Measurements from ENCODE around the gene RARG. TPM values are rescaled to one million over a fixed set of nuclear protein-coding genes. Genes with fewer than 3 reads are reported as not detected.

RARG gene
- total and polyA plus RNA-seq, 2 donors (not counting 3 experiments of a cell fraction or from before 2014, with no cell fraction given): 9.9 to 19.5 TPM

- no peaks in the 10 kb centered on the region for H3K27me3 ChIP-seq (ENCODE audit: control insufficient read depth in 2 of 2, insufficient read depth in 2 of 2, low read length in 2 of 2)
- no peak overlapping the region for H3K27ac ChIP-seq (ENCODE audit: insufficient read depth, low read depth, low read length)
- H3K4me3 ChIP-seq (replicated peaks in 1 of 3; ENCODE audit: insufficient read depth in 1 of 3, low read depth in 1 of 3, low read length in 3 of 3): no peak overlapping the region
- no peaks in the 10 kb centered on the region for H3K9me1 ChIP-seq (replicated peaks; ENCODE audit: control insufficient read depth, extremely low read depth, insufficient read depth, low read length)
- dilution Hi-C loops (cut with MboI; ENCODE audit: extremely low pct_ligation_motif_present, low sequenced_read_pairs): no loop called here
- H3K4me2 ChIP-seq (ENCODE audit: insufficient read depth, low read length): no peak overlapping the region
- peaks cover 0 to 7% of the 10 kb centered on the region in 2 experiments for H3K36me3 ChIP-seq (ENCODE audit: control insufficient read depth in 2 of 2, extremely low read depth in 1 of 2, insufficient read depth in 2 of 2, low read length in 2 of 2)
- no TSS peak for BruUV-seq (replicated peaks)
- ChIA-PET POLR2A (no interaction called here), CTCF (no interaction called here)
- no peak for FAIRE-seq
- no peak overlapping the region for H2AFZ ChIP-seq (ENCODE audit: low read depth, low read length)
- no peak for DNase-seq (ENCODE audit: low read depth, low spot score)
- TF ChIP-seq CTCF (IDR thresholded peaks at IDR 0.05; ENCODE audit: extremely low read depth in 1 of 2, insufficient read depth in 1 of 2, low read depth in 1 of 2, low read length in 2 of 2): no peak
- TF ChIP-seq FOS (IDR thresholded peaks at IDR 0.05; ENCODE audit: borderline replicate concordance, insufficient read depth, low read length): no peak
- TF ChIP-seq POLR2AphosphoS5 (IDR thresholded peaks at IDR 0.05; ENCODE audit: insufficient read depth, low read depth, low read length): no peak
- no peak for TF ChIP-seq JUN (IDR thresholded peaks at IDR 0.05; ENCODE audit: borderline replicate concordance, insufficient read depth, insufficient read length, low read depth)
- no peaks in the 10 kb centered on the region for H3K9me3 ChIP-seq (replicated peaks; ENCODE audit: control insufficient read depth, insufficient read depth, low read length)
- H4K20me1 ChIP-seq (replicated peaks; ENCODE audit: control insufficient read depth, extremely low read depth, insufficient read depth, low read length): no peaks in the 10 kb centered on the region
- H3K4me1 ChIP-seq (ENCODE audit: control insufficient read depth, extremely low read depth, insufficient read depth, low read length): no peaks in the 10 kb centered on the region
- no peaks in the 10 kb centered on the region for H3K79me2 ChIP-seq (ENCODE audit: control insufficient read depth, insufficient read depth, low read length)
- H3K9ac ChIP-seq (replicated peaks; ENCODE audit: extremely low read depth, insufficient read depth, low read length): no peak overlapping the region
- intact Hi-C loops (cut with micrococcal nuclease): no loop called here
Measured at GRCh38 chr12:53170215-53170614, 61.8 kb downstream of the RARG start.

GRCh38 chr12:53169644-53170043, 62.4 kb downstream of the RARG start:
- H3K4me2 ChIP-seq (ENCODE audit: insufficient read depth, low read length): no peak overlapping the region
- no peak for TF ChIP-seq MAX (IDR thresholded peaks at IDR 0.05; ENCODE audit: insufficient read depth, insufficient read length)
- no peak for TF ChIP-seq MYC (IDR thresholded peaks at IDR 0.05; ENCODE audit: low read depth, low read length)
- TF ChIP-seq CTCF (IDR thresholded peaks at IDR 0.05; ENCODE audit: extremely low read depth in 1 of 2, insufficient read depth in 1 of 2, low read depth in 1 of 2, low read length in 2 of 2): no peak
- TF ChIP-seq EZH2 (IDR thresholded peaks at IDR 0.05; ENCODE audit: borderline replicate concordance, low read depth, low read length, severe bottlenecking): no peak
- no peak for TF ChIP-seq POLR2AphosphoS5 (IDR thresholded peaks at IDR 0.05; ENCODE audit: insufficient read depth, low read depth, low read length)
- TF ChIP-seq FOS (IDR thresholded peaks at IDR 0.05; ENCODE audit: borderline replicate concordance, insufficient read depth, low read length): no peak
- TF ChIP-seq GATA2 (IDR thresholded peaks at IDR 0.05; ENCODE audit: insufficient read depth, insufficient read length, low read depth, low read length): no peak
- TF ChIP-seq POLR2A (IDR thresholded peaks at IDR 0.05; ENCODE audit: low read depth, low read length): no peak
- TF ChIP-seq JUN (IDR thresholded peaks at IDR 0.05; ENCODE audit: borderline replicate concordance, insufficient read depth, insufficient read length, low read depth): no peak
- ChIA-PET POLR2A (no interaction called here), CTCF (no interaction called here)
- H3K79me2 ChIP-seq (ENCODE audit: control insufficient read depth, insufficient read depth, low read length): no peaks in the 10 kb centered on the region
- FAIRE-seq (no peak), DNase-seq (ENCODE audit: low read depth, low spot score) (no peak)
- intact Hi-C loops (cut with micrococcal nuclease) (no loop called here), dilution Hi-C loops (cut with MboI; ENCODE audit: extremely low pct_ligation_motif_present, low sequenced_read_pairs) (no loop called here)
- H3K9me1 ChIP-seq (replicated peaks; ENCODE audit: control insufficient read depth, extremely low read depth, insufficient read depth, low read length): no peaks in the 10 kb centered on the region
- no peak overlapping the region for H3K4me3 ChIP-seq (replicated peaks in 1 of 3; ENCODE audit: insufficient read depth in 1 of 3, low read depth in 1 of 3, low read length in 3 of 3)
- no peak overlapping the region for H3K9ac ChIP-seq (replicated peaks; ENCODE audit: extremely low read depth, insufficient read depth, low read length)
- peaks cover 0 to 7% of the 10 kb centered on the region in 2 experiments for H3K36me3 ChIP-seq (ENCODE audit: control insufficient read depth in 2 of 2, extremely low read depth in 1 of 2, insufficient read depth in 2 of 2, low read length in 2 of 2)
- BruUV-seq (replicated peaks): no TSS peak
- no peaks in the 10 kb centered on the region for H3K9me3 ChIP-seq (replicated peaks; ENCODE audit: control insufficient read depth, insufficient read depth, low read length)
- H4K20me1 ChIP-seq (replicated peaks; ENCODE audit: control insufficient read depth, extremely low read depth, insufficient read depth, low read length): no peaks in the 10 kb centered on the region
- no peaks in the 10 kb centered on the region for H3K4me1 ChIP-seq (ENCODE audit: control insufficient read depth, extremely low read depth, insufficient read depth, low read length)
- no peak overlapping the region for H2AFZ ChIP-seq (ENCODE audit: low read depth, low read length)
- H3K27me3 ChIP-seq (ENCODE audit: control insufficient read depth in 2 of 2, insufficient read depth in 2 of 2, low read length in 2 of 2): no peaks in the 10 kb centered on the region
- H3K27ac ChIP-seq (ENCODE audit: insufficient read depth, low read depth, low read length): no peak overlapping the region
